Measurements from ENCODE around the gene OSBPL6.
"Not testable (repeated sequence)": the region's sequence is repeated elsewhere in the genome, so short reads cannot be mapped to it uniquely, and the experiment has no call there.

OSBPL6 gene

DNA sequence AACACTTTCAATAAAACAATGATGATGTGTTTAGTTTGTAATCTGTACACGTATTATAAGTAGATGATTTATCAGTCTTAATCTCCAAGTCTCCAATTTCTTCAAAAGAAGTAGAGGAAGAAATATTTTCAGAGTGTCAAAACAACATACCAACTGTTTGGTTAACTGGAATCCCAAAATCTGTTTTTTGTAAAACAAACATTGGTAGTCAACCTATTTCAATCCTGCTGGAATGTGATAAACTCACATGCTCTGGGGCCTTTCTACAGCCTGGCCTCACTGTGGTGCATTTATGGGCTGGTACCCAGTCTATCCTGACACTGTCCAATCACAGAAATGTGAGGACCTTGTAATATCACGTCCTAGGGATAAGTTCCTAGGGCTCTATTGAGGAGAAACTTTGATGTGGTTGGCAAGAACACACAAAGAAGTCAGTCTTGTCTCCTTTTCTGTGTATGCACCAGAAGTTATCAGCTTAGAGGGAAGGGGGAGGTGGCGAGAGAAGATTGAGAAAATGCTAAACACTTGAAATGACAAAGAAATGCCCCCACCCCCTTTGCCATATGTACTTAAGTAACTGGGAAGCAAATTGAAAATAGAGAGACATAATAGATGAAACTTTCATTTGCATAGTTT is 209.5 kb downstream of the OSBPL6 start:
- no peak for DNase-seq (ENCODE audit: low spot score)

DNA sequence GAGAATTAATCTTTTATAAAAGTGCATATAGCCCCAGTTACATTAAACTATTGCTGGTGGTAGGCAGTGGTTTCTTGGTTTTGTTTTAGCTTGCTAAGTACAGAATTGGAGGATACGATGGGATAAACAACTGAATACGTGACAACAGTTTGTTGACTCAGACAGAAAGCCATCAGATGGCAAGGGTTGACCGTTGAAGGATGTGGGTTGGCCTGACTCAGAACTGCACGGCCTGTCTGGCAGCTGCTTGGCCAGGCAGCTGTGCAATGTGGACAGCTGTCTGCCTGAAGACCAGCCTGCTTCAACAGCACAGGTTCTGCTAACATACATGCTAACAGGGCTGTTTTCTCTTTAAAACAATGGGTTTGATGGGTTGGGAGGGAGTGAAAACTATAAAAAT is 210.1 kb downstream of the OSBPL6 start:
- no peak for DNase-seq (ENCODE audit: low spot score)

DNA sequence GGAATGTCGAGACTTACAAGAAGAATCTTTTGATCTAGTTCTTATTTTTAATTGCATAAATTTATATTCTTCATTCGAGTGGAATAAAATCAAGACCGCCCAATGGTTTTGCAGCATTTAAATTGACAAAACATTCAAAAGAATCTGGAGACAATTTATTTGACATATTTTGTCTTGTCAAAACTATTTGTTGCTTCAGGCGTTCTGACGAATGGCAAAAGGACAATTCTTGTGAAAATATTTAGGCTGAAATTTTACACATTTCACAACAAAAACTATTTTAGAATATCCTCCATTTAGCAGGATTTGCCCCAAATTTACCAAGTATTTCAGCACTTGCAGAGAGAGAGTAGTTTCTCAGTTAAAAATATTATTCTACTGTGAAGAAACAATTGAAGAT is 214.9 kb downstream of the OSBPL6 start:
- no peak for DNase-seq (ENCODE audit: low spot score)

DNA sequence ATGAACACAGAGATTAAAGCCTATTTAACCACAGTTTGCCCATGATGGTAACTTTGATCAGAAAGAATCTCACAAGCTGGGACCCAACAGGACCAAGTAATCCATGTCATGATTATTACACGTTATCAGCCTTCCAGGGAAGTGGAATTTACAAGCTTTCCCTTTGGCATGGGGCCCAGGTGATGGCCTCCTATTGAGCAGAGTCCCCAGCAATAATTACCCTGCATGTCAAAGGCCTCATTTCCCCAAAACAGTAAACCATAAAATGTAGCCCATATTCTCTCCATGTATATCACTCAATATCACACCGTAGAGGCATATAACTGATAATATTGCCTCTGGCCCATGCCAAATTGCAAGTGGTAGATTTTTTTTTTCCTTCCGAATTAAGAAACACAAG is 217.7 kb downstream of the OSBPL6 start:
- no peak for DNase-seq (ENCODE audit: low spot score)

DNA sequence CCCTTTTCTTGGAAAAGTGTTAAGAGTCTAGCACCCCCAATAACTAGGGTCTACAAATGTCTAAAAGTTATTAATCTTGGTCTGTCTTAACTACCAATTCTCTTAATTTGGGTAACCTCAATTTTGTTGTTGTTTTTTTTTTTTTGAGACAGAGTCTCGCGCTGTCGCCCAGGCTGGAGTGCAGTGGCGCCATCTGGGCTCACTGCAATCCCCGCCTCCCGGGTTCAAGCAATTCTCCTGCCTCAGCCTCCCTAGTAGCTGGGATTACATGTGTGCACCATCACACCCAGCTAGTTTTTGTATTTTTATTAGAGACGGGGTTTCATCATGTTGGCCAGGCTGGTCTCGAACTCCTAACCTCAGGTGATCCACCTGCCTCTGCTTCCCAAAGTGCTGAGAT is 218.1 kb downstream of the OSBPL6 start:
- not testable (repeated sequence) for DNase-seq (ENCODE audit: low spot score)

DNA sequence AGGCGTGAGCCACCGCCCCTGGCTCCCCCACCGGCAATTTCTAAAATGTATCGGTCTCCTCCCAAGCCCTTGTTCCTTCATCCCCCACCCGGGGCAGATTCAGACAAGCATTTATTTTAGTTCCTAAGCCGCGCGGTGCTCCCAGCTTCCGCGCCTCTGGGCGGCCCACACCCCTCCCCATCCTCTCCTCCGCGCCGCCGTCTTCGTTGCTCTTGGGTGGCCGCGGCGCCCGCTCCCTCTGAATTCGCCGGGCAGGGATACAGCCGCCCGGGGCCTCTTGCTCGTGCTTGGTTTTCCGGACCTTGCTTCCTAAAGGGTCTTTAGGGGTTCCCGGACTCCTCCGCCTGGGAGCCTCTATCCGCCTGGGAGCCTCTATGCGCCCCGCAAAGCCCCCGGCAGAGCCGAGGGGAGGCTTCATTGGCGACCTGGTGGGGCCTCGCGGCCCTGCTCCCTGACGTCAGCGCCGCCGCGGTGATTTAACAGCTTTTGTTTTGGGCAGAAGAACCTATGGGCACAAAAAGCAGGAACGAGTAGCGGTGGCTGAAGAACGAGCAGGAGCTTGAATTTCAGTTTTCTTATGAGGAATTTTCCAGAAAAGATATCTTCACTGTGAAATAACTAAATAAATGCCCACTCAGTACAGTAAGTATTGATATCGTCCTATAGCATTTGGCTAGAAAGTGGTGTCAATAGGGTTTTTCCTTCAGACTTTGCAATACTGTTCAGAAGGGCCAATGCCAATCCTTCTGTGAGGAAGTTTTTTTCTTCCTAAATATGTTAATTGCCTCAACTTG is 219.4 kb downstream of the OSBPL6 start:
- DNase-seq (ENCODE audit: low spot score) = peak; percentile 78

DNA sequence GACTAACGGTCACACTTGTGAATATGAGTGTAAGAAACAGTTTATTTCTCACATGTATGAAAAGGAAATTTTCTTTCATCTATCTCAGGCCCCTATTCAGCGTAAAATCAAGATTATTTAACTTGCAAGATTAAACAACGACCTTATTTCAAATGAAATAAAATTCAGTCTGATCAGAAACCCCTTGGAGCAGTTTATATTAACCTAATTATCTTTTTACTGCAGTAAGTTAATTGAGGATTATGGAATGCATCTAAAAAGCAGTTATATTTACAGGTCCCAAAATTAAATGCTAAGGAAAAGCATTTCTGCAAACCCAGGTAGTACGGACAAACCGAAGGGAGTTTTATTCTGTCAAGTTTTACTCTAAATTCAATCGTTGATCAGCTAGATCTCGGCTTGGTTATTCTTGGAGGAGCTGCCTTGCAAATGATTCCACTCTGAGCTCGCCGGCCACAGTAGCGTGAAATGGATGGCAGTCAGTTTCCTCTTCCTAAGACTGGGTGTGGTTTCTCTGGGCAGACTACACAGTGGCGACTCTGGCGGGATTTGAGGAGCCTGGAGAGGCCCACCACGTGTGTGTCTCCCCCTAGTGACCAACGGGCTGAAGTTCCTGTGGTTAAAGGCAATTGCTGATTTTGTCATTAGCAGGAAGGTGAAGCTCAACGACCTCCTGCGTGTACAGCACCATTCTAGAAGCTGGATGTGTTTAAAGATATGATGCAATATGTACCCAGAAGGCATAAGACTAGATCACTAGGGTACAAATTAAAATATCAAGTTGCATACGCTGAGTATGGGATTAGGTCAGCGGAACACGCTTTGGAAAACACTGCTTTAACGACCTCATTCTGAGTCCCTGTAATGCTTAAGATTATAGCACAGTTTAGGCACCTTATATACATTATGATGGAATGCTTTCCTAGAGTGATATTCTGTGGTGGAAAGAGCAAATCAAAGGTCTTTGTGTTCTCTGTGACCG is 220.2 kb downstream of the OSBPL6 start:
- peak; percentile 96 for DNase-seq (ENCODE audit: low spot score)

DNA sequence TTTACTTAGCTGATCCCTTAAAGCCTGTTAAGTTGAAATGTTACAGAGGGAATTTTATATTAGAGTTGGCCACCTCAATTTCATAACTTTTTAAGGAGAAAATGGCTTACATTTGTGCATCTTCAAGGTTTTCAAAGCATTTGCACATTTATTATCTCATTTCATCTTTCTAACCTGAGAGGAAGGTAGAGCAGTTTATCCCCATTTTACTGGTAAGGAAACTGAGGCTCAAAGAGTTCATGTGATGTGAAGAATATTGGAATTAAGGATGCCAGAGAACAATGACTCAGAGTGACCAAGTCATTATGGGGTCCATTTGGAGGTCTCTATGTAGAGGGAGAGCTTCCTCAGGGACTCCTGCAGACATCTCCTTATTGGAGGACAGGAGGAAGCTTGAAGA is 221.7 kb downstream of the OSBPL6 start:
- no peak for DNase-seq (ENCODE audit: low spot score)

DNA sequence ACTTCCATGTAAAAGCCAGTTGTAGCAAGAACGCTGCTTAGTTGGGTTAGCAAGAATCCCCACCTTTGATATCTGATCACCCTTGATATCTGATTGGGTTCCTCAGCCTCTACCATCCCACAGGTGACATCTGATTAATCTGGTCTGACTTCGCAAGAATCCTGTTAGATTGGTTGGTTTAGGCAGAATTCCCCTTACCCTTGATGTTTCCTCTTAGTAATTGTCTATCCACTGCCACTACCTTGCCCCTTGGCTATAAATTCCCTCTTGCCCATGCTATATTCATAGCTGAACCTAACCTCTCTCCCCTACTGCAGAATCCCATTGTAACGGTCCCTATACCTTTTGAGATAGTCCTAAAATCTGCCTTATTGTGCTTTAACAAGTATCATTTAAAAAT is 223.6 kb downstream of the OSBPL6 start:
- DNase-seq (ENCODE audit: low spot score) = no peak

DNA sequence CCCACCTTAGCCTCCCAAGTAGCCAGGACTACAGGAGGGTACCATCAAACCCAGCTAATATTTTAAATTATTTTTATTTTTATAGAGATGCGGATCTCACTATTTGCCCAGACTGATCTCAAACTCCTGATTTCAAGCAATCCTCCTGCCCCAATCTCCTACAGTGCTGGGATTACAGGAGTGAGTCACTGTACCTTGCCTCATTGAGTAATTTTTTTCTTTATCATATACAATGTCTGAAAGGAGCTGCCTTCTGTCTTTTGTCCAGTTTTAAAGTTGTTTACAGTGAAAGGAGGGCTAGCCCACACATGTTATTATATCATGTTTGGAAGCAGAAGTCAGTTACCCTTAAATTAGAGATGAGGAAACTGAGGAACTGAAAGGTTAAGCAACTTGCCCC is 224.1 kb downstream of the OSBPL6 start:
- DNase-seq (ENCODE audit: low spot score) = no peak

DNA sequence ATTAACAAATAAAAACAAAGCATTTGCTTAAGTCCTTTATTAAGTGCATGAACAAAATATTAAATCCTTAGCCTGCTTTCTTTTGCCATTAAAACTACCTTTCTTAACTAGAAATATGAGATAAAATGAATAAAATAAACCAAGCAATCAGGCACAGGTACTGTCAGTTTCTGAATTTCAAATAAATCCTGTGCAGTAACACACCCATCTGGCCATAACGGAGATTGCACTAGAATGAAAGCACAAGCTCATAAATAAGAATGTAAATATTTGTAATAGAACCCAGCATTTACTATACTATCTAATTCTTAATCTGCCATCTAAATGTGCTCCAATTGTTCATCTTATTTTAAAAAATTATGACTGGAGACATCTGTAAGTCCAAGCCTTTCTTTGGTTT is 224.8 kb downstream of the OSBPL6 start:
- peak; percentile 20 for DNase-seq (ENCODE audit: low spot score)

DNA sequence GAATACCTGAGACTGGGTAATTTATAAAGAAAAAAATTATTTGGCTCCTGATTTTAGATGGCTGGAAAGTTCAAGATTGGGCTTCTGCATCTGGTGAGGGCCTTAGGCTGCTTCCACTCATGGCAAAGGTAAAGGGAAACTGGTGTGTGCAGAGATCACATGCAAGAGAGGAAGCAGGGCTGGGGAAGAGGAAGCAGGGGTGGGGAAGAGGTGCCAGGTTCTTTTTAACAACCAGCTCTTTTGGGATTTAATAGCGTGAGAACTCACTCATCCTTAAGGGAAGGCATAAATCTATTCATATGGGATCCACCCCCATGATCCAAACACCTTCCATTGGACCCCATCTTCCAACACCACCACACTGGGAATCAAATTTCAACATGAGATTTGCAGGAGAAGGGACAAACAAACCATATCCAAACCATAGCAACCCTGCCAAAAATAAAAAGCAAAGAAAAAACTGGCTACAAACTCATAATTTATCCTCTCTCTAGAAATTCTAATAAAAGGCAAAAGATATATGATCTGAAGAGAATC is 226.2 kb downstream of the OSBPL6 start:
- no peak for DNase-seq (ENCODE audit: low spot score)

DNA sequence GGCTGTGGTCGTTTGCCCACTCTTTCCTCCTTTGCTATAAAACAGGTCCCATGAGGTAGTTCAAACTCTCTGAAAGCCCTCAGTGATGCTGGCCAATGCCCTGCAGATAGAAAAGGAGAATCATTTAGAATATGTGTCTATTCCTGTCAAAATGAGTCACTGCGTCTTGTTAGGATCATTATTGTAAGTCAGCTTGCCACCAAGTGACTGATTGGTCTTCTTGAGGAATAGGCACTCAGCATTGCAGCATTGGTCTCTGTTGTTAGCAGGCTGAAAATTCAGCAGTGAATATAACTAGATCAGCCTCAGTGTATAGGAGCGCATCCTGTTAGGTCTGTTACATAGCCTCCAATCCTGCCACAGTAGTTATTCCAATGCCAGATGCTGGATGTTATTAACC is 227.8 kb downstream of the OSBPL6 start:
- DNase-seq (ENCODE audit: low spot score) = no peak

DNA sequence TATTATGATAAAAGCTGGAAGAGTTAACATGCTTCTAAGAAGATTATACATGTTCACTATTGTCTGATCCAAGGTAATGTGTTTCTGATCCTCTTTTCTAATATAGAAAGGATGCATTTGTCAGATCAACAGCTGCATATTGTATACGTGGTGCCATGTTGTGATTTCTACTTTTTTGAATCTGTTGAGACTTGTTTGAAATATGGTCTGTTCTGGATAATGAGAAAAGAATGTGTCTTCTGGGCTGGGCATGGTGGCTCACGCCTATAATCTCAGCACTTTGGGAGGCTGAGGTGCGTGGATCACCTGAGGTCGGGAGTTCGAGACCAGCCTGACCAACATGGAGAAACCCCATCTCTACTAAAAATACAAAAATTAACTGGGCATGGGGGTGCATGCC is 229.4 kb downstream of the OSBPL6 start:
- DNase-seq (ENCODE audit: low spot score) = not testable (repeated sequence)

DNA sequence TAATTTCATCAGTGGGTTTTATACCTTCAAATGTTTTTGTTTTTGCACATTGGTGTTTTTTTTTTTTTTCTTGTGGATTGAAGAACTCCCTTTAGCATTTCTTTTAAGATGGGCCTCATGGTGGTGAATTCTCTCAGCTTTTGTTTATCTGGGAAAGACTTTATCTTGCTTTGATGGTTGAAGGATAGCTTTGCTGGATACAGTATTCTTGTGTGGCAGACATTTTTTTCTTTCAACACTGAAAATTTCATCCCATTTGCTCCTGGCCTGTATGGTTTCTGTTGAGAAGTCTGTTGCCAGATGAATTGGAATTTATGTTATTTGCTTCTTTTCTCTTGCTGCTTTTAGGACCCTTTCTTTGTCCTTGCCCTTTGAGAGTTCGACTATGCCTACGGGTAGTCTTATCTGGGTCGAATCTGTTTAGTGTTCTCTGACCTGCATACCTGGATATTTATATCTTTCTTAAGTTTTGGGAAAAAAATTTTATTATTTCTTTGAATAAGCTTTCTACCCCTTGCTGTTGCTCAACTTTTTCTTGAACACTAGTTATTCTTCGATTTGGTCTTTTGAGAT is 231.0 kb downstream of the OSBPL6 start:
- DNase-seq (ENCODE audit: low spot score) = no peak

DNA sequence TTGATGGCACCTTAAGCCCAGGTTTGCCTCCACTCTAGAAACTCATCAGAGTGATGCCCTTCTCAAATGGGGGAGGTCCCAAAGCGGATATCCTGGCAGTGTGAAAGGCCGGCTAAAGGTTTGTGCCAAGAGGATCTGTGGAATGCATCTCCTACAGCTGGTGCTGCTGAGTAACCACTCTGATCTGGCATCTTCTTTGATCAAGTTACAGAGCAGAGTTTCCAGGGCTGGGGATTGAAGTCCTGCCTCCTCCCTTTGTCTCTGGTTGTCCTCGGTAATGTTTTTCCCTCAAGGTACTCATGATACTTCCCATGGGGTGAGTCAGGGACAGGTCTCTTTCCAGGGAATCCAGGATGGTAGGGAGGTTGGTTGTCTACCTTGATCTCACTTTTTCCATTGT is 232.1 kb downstream of the OSBPL6 start:
- DNase-seq (ENCODE audit: low spot score) = no peak

DNA sequence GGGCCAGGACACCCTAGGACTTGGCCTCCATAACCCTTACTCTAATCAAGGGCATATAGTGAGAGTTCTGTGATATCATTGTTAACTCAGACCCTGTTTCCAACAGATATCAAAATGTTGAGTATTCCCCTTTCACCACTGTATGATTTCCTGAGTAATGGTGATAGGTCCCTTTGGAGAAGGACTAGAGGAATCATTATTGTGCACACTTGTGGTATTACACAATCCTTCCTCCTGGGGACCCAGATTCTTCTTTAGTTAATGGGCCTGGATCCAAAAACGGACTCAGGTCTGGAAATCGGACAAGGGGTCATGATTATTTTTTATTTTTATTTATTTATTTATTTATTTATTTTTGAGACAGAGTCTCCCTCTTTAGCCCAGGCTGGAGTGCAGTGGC is 233.1 kb downstream of the OSBPL6 start:
- DNase-seq (ENCODE audit: low spot score) = no peak

DNA sequence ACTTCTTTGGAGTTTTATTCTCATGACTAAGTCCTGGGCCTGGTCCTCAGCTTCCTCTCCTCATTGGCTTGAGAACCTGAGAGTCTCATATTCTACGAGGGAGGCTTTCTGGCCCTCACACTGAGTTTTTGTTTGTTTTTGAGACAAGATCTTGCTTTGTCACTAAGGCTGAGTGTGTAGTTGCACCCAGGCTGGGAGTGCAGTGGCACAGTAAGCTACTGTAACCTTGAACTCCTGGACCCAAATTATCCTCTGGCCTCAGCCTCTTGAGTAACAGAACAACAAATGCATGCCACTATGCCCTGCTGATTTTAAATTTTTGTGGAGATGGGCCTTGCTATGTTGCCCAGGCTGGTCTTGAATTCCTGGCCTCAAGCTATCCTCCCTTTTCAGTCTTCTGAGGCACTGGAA is 234.1 kb downstream of the OSBPL6 start:
- no peak for DNase-seq (ENCODE audit: low spot score)

DNA sequence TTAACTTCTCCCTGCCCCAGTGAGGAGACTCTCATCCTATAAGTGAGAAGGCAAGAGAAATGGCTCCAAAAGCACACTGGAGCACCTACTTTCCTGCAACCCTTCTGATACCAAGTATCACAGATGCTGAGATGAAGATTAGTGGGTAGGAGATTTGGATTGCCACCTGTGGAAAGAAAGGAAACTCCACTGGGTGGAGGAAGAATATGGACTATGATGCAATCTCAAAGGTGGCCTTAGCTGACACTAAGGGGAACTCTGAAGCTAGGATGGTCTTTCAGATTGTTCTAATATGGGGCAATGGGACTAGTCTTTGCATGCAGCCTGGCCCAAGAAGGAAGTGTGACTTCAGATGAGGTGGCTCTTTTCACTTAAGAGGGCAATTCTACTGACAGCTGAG is 235.0 kb downstream of the OSBPL6 start:
- no peak for DNase-seq (ENCODE audit: low spot score)

DNA sequence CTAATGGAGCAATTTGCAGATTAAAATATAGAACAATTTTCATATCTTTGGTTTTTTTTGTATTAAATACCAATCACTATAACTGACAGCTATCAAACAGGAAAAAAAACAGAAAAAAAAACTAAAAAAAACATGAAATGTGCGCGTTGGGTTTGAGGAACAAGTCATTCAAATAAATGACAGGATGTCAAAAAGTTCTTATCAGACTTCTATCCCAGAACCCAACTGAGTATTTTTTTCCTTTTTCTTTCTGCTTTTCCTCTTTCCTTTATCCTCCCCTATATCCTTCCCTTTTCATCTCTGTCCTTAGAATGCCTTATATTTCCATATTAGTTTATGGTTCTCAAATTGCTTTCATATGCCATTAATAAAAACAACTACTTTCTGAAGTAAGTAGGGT is 242.3 kb downstream of the OSBPL6 start:
- DNase-seq (ENCODE audit: low spot score) = no peak

DNA sequence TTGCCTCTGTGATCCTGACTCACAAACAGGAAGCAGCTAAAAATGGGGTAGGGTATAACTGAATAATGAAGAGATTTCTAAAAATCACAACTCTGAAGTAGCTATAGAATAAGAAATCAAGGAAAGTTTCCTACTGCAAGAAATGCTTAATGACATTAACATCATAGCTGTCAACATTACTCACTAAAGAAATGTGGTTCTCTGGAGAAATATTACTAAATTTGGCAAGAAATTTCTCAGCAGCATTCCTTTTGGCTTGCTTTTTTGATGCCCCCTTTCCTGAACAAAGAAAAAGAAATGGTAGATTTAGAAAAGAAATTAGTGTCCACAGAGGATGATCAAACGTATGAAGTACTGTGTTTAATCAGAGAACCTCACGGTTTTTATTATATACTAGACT is 247.1 kb downstream of the OSBPL6 start:
- no peak for DNase-seq (ENCODE audit: low spot score)
